Activated T-helper 9 cell treated with anti-CD3 and anti-CD28 coated beads, Interleukin-2, amount 50 U/mL, for 16 hours (primary cell): ENCODE data around the gene KRTAP9-6.
"Not testable (repeated sequence)": the region's sequence is repeated elsewhere in the genome, so short reads cannot be mapped to it uniquely, and the experiment has no call there.

Experiments used
- DNase-seq: peaks from one replicate; pipeline ENCODE4 v3.0.0-alpha.2; 2020; ENCODE audit warnings: low read depth

Gene KRTAP9-6

DNA sequence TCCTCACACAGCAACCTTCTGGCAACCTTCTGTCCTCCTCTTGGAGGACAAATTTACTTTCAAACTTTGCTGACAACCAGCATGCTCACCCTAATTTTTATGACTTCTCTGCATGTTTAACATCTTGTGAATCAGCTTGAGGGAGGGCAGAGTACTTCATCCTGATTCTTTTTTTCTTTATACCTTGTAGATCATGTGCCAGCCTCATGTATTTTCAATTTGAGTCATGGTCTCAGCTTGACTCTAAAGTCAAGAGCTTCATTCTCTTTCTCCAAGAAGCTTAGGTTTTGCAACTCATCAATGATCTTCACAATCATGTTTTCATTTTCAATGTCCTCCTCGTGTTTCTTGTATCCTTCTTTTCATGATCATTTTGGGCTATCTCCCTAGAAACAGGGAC is 6.7 kb downstream of the KRTAP9-6 start:
- DNase-seq, result no peak

DNA sequence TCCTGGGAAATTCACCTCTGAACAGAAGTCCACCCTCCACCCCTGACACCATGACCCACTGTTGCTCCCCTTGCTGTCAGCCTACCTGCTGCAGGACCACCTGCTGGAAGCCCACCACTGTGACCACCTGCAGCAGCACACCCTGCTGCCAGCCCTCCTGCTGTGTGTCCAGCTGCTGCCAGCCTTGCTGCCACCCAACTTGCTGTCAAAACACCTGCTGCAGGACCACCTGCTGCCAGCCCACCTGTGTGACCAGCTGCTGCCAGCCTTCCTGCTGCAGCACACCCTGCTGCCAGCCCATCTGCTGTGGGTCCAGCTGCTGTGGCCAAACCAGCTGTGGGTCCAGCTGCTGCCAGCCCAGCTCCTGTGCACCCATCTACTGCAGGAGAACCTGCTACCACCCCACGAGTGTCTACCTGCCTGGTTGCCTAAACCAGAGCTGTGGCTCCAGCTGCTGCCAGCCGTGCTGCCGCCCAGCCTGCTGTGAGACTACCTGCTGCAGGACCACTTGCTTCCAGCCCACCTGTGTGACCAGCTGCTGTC is 10.5 kb downstream of the KRTAP9-6 start, which contains the start of gene KRTAP9-7:
Gene KRTAP9-7, plus strand, starts transcription at position 51 of the 543 bp plus-strand sequence. Its CDS starts 0 bp downstream, at position 51.
- not testable (repeated sequence) for DNase-seq

DNA sequence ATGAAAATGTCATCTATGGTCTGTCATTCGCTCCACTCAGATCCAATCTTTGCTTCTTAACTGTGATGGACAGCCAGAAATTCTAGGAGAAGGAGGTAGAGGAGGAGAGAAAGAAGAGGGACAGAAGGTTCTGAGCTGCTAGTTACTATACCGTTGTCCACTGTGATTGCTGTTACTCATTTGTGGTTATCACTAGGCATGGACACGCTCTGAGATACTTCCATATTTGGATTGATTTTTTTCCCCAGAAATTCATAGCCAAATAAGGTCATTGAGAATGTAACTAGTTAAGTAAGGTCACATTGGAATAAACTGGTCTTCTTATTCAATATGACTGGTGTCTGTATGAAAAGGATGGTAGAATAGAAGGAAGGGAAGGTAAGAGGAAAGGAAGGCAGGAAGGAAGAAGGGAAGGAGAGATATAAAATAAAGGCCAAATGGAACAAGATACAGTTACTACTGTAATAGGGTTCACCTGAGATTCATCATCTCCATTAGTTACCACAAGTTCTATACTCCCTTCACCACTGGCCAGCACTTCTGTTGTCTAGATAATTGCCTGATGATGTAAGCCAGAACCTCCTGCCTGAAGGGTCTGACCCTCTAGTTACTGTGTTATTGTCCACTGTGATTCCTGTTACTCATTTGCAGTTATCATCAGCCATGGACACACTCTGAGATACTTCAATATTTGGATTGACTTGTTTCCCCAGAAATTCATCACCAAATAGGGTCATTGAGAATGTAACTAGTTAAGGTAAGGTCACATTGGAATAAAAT is 13.2 kb downstream of the KRTAP9-6 start:
- no peak for DNase-seq

DNA sequence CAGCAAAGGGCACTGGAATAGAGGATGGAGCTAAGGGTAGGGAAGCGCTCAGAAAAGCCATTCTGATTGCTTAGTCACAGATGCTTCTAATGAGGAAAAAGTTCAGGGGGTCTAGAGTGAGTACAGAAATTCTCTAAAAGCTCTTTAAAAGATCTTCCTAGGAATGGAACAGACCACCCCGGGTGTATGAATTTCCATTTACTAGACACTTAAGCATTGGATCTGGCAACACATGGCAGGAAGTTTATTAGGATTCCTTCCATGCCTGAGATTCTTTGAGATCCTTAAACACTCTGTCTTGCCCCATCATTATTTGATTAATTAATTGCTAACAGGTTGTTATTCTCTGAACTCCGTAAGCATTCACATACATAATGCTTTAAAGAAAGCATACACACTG is 18.9 kb downstream of the KRTAP9-6 start:
- no peak for DNase-seq

DNA sequence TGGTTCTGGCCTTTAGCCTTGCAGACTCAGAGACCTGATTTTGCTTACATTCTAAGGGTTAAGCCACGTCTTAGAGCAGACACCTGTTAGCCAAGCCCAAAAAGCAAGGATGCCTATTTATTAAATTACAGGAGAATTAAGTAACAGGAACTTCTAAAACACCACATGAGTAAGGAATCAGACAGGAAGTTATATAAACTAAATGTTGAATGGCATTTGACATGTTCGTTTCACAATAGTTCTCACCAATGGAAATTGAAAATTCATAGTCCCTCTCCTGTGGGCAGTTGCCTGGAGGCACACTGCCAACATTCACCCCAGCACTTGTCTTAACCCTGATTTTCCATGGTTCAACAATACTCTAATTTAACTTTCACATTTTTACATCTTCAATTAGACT is 19.4 kb downstream of the KRTAP9-6 start:
- DNase-seq, result no peak

DNA sequence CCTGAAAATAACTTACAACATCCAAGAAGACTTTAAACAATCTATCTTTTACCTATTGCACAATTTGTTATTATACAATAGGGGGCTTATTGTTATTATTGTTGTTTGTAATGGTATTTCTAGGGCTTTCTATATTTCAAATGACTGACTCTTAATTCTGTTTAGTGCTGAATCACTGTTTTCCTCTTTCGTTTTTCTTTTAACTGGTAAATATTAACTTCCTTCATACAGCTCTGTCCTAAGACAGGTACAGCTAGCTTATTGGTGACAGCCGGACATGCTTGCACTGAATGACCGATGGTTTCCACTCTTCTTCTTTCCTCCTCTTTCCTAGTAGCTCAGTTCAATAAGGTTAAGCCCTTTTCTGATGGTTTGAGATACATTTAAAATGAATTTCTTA is 21.9 kb downstream of the KRTAP9-6 start:
- no peak for DNase-seq

DNA sequence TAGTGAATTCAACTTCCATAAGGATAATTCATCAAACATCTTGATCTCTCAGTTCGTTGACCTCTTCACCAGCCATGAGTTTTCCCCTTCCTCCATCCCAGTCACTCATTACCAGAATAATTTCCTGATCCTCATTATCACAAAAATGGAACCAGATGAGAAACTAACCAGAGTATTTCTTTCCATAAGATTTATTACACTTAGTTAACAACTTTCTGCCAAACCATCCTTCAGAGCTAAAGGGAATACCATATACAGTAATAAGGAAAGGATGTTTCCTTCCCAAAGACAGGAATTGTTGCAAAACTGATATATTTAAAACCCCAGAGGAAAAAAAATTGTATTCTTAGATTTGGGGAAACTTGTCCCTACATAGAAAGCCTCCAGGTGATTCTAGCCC is 28.8 kb downstream of the KRTAP9-6 start:
- no peak for DNase-seq

DNA sequence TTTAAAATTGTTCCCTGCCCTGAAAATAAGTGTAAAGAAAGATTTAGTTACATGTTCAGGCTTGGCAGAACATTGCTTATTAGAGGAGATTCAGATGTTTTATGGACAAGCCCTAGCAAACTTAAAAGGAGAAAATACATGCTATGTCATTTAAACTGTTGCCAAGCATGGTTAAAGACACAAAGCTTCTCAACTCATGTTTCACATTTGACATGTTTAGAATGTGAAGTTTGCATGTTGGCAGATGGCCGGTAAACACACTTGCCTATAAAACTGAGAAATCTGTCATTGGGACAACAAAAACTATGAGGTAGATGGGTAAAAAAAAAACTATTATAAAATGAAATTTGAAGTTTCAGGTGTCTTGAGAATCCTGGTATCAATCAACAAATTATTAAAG is 31.7 kb downstream of the KRTAP9-6 start:
- DNase-seq, result no peak

DNA sequence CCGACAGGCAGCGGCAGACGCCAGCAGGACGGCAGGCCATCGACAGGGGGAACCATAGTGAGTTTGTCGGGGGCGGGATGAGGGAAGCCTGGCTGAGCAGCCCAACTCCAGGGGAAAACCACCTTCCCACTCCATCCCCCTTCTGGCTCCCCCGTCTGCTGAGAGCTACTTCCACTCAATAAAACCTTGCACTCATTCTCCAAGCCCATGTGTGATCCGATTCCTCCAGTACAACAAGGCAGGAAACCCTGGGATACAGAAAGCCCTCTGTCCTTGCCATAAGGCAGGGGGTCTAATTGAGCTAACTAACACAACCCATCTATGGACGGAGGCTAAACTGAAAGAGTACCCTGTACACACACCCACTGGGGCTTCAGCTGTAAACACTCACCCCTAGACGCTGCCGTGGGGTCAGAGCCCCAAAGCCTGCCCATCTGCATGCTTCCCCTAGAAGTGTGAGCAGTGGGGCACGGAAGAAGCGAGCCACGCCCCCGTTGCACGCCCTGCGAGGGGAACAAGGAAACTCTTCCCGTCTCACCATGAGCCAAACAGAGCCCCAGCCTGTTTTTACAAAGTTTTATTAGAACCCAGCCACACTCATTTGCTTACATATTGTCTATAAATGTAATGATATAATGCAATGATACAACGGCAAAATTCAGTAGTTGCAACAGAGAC is 33.4 kb downstream of the KRTAP9-6 start:
- DNase-seq, result no peak

DNA sequence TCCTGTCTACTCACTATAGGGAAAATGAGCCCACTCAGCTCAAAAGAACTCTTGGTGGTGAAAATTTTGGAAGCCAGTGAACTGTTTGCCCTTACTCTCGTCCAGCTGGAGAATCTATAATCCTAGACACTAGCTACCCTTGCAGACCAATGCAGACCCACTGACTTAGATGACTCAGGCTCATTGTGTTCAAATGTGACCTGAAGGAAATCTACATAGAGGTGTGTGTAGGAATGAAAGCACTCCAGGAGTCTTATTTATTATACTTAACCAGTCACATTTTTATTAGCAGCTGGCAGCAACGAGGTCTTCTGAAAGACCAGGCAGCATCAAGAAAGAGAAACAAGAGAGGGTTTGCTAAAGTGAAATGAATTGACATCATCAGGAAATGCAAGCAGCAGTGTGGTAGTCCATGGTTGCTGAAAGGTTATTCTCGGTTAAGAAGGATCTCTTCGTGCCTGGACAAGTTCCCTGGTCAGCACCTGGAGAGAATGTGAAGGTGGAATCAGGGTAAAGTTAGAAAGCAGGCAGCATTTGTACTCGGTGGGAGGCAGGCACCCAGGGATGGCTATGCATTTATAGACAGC is 36.1 kb downstream of the KRTAP9-6 start:
- no peak for DNase-seq

DNA sequence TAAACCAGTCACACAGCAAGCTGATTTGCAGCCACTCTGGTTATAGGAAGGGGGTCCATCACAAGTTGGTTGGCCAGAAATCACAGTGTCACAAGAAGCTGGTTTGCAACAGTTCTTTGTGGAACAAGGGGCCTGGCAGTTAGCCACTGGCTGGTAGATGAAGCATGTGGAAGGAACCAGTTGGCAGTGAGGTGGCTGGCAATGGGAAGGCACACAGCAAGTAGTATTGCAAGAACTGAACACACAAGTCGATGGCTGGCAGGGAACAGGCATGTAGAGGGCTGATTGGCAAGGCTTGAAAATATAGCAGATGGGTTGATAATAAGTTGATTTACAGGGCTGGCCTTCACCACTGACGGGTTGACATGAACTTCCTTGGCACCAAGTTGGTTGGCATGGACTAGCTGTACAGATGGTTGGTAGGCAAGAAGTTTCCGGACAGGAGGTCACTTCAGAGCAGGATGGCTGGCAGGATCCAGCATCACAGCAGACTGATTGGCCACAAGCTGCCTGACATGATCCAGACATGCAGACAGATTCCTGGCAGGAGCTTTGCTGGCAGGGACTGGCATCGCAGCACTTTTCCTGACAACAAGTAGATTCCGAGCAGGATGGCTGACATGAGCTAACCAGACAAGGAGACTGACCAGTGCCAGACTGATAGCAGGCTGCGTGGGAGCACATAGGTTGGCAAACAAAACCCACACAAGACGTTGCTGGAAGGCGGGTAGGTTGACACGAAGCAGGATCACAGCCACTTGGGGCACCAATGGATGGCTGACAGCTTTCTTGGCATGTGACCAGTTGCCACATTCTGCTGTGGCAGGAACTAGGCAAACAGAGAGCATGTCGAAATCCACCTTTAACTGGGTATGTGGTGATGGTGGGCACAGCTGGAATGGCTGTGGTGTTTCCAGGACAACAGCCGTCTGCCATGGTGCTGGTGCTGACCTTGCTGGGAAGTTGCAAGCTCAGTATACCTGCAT is 37.0 kb downstream of the KRTAP9-6 start, which contains the start of gene KRTAP29-1:
Gene KRTAP29-1, minus strand, starts transcription at position 936 of the 986 bp plus-strand sequence. Its CDS starts 0 bp downstream, at position 936.
- DNase-seq, result no peak

DNA sequence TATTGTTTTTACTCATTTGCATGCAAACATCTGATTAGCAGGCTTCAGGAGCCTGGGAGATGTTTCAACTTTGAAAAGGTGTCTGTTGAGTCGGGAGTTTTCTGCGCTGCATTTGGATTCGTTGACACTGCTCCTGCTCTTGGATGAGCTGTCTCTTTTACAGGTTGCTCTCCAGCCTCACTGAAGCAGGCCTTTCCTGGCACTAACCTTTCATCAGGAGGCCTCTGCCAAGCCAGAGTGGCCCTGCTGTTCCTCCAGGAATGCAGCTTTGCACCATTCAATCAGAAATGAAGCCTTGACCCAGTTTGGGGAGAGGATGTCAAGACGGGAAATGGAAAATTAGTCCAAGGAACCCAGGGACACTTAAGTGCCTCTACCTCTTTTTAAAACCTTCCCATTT is 37.8 kb downstream of the KRTAP9-6 start:
- DNase-seq, result no peak

DNA sequence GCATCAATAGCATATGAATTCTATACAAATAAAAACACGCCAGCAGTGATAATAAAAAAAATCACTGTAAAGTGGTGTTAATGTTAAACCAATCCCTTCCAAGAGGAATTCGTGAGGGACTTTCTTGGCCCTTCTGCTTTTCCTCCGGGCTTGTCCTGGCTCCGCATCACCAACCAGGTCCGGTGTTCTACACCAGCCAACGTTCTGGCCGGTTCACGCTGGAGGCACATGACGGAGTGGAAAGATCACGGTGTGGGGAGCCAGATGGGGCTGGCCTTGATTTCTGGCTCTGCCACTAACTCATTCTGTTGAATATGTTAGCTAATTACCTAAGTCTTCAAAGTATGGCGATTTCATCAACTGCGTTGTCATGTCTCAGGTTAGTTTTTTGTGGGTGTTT is 38.9 kb downstream of the KRTAP9-6 start:
- DNase-seq, result no peak

DNA sequence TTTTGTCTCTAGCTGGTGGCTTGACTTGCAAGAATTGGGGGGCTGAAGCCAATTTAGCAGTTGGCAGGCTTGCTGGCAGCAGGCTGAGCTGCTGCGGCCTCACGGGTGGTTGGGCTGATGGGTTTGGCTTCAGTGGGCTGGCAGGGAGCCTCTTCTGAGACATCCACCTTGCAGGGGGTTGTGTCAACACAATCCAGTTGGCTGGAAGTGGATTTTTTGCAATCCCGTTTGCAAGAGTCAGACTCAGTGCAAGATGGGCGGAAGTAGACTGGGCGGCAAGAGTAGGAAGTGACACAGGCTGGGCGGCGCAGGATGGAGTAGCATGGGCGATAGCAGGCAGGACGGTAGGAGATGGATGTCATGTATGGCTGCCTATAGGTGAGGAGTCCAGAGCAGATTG is 42.5 kb downstream of the KRTAP9-6 start:
- no peak for DNase-seq

DNA sequence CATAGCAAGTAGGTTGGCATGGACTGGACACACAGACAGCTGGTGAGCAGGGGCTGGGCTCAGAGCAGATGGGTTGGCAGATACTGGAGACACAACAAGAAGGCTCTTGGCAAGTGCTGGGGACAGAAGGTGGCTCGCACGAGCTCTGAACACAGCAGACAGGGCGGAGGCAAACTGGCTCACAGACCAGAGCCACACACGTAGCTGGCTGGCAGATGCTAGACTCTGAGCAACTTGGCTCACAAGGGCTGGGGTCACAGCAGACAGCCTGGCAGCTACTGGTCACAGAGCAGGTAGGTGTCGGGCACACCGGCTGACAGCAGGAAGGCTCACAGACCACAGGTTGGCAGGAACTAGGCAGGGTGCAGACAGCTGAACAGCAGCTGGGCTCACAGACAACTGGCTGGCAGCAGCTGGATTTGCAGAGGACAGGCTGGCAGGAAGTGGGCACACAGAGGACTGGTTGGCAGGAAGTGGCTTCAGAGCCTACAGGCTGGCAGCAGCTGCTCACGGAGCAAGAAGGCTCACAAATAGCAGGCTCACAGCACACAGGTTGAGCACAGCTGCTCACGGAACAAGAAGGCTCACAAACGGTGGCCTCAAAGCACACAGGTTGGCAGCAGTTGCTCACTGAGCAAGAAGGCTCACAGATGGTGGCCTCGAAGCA is 43.2 kb downstream of the KRTAP9-6 start:
- DNase-seq, result peak; percentile 33

DNA sequence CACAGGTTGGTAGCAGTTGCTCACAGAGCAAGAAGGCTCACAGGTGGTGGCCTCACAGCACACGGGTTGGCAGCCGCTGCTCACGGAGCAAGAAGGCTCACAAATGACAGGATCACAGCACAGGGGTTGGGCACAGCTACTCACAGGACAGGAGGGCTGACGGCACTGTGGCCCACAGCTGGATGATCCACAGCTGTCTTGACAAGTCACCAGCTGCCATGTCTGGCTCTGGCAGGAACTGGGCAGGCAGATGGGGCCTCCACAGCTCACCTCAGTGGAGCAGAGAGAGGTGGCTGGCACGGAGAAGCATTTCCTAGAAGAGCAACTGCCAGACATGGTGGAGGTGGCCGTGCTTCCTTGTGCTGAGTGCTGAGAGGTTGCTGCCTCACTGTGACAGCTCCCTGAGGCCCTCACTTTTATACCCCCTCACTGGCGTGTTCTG is 43.8 kb downstream of the KRTAP9-6 start, which contains the start of gene KRTAP16-1:
Gene KRTAP16-1, minus strand, starts transcription at position 392 of the 442 bp plus-strand sequence. Its CDS starts 56 bp downstream, at position 336.
- peak; percentile 16 for DNase-seq

DNA sequence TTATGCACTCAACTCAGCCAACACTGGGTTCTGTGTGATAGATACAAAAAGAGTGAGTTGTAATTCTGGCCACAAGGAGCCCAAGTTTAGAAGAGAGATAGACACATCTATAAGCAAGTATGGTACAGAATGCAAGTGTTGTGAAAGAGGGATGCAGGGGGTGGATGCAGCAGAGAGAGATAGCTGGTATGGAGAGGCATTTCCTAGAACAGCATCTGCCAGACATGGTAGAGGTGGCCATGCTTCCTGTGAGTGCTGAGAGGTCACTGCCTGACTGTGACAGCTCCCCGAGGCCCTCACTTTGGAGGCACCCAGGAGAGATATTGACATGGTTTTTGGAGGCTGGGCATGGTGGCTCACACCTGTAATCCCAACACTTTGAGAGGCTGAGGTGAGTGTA is 45.9 kb downstream of the KRTAP9-6 start:
- DNase-seq, result no peak

DNA sequence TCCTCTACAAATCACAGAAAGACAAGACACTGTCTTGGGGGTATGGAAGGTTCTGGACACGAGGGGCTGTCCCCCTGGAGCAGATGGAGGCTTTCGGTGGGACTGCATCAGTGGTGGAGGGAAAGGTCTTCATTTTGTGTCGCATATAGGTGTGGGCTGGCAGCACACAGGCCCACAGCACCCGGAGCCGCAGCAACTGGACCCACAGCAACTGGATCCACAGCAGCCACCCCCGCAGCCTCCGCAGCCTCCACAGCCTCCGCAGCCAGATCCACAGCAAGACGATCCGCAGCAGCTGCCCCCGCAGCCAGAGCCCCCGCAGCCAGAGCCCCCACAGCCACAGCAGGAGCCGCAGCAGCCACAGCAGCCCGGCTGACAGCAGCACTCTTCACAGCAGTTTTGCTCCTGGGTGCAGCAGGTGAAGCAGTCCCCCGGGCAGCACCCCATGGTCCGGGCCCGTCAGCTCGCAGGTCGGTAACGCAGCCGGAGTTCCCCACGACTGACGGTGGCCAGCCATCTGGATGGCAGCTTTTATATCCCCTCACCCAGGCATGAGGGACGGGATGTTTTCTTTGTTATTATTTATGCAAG is 50.1 kb downstream of the KRTAP9-6 start, which contains the start of gene KRTAP17-1:
Gene KRTAP17-1, minus strand, starts transcription at position 507 of the 591 bp plus-strand sequence. Its CDS starts 60 bp downstream, at position 447.
- DNase-seq, result no peak
